GM12864 (cell line): ENCODE measurements around the gene KCTD18.

ENCODE experiments used
- DNase-seq: peaks from one replicate; pipeline ENCODE4 v3.0.0-alpha.2; 2011; ENCODE audit warnings: low read depth
- H3K4me3 ChIP-seq: 2 replicates; pipeline ENCODE4 v1.5.1; 2011; ENCODE audit warnings: mild to moderate bottlenecking, low read depth, low read length, control low read depth
- CTCF ChIP-seq: IDR thresholded peaks from 2 replicates; pipeline ENCODE4 v1.5.1; 2011; ENCODE audit warnings: low read depth, mild to moderate bottlenecking, moderate library complexity, low read length, control low read depth, inconsistent platforms; ENCODE audit errors: missing control alignments

Gene KCTD18

GRCh38 chr2:200444530-200444929 lies 65.3 kb downstream of the KCTD18 start:
- no peak overlapping the region for H3K4me3 ChIP-seq
- no peak for TF ChIP-seq CTCF

GRCh38 chr2:200443916-200444315 lies 66.0 kb downstream of the KCTD18 start:
- no peak for TF ChIP-seq CTCF
- DNase-seq, result no peak
- no peak overlapping the region for H3K4me3 ChIP-seq

More at GRCh38 chr2:200444530-200444929, 65.3 kb downstream of the KCTD18 start:
- DNase-seq, result no peak

GRCh38 chr2:200443376-200443775 lies 66.5 kb downstream of the KCTD18 start:
- DNase-seq, result no peak

GRCh38 chr2:200442471-200442870 lies 67.4 kb downstream of the KCTD18 start:
- no peak overlapping the region for H3K4me3 ChIP-seq
- TF ChIP-seq CTCF, result no peak
- no peak for DNase-seq

More at GRCh38 chr2:200443376-200443775, 66.5 kb downstream of the KCTD18 start:
- no peak for TF ChIP-seq CTCF
- H3K4me3 ChIP-seq, result no peak overlapping the region

GRCh38 chr2:200439981-200440380 lies 69.9 kb downstream of the KCTD18 start:
- TF ChIP-seq CTCF, result no peak
- H3K4me3 ChIP-seq, result no peak overlapping the region
- no peak for DNase-seq
